AG04450 (cell line): ENCODE measurements around the gene TEP1. TPM values are rescaled to one million over a fixed set of nuclear protein-coding genes. Genes with fewer than 3 reads are reported as not detected.
"Not testable (repeated sequence)": the region's sequence is repeated elsewhere in the genome, so short reads cannot be mapped to it uniquely, and the experiment has no call there.

Experiments
- CTCF ChIA-PET: fragments of 300-600, 350-600 bp; formaldehyde crosslinking; extraction: SDS; loops from one replicate; lab custom pipeline; 2022; ENCODE audit warnings: antibody characterized with exemption, inconsistent platforms; lab: Charles Lee
- POLR2A ChIA-PET: fragments of 350-600 bp; formaldehyde crosslinking; extraction: SDS; loops from one replicate; lab custom pipeline; 2021; ENCODE audit warnings: antibody characterized with exemption, inconsistent platforms; lab: Yijun Ruan, JAX
- DNase-seq: peaks from one replicate; pipeline ENCODE4 v3.0.0-alpha.2; 2011; ENCODE audit warnings: low read depth, low spot score
- H3K27ac ChIP-seq: one replicate; pipeline ENCODE4 v1.5.1; 2012; ENCODE audit warnings: low read depth, low read length, control low read depth
- H3K27me3 ChIP-seq: one replicate; pipeline ENCODE4 v1.6.0; 2012; ENCODE audit warnings: low read length; ENCODE audit not compliant: control insufficient read depth, insufficient read depth
- H3K4me3 ChIP-seq: 2 replicates; pipeline ENCODE4 v1.5.1; 2011; ENCODE audit warnings: mild to moderate bottlenecking, low read depth, low read length, control low read depth
- H3K9me3 ChIP-seq: 2 replicates; pipeline ENCODE4 v1.5.1; 2012; ENCODE audit warnings: low read length; ENCODE audit not compliant: control insufficient read depth, insufficient read depth
- polyA plus RNA-seq: library from polyadenylated mRNA; depleted of rRNA; stranded (reverse); fragments of >200 nt; gene quantifications from 2 replicates; pipeline ENCODE4 v1.2.3, GENCODE V29; 2011
- TF ChIP-seq, protein P1 (sequence below): IDR thresholded peaks from 2 replicates; pipeline ENCODE4 v1.5.1; 2011; ENCODE audit warnings: low read depth, low read length, control low read depth, inconsistent platforms

TEP1 gene
- polyA plus RNA-seq, 1 experiment, result 18.8 TPM

DNA sequence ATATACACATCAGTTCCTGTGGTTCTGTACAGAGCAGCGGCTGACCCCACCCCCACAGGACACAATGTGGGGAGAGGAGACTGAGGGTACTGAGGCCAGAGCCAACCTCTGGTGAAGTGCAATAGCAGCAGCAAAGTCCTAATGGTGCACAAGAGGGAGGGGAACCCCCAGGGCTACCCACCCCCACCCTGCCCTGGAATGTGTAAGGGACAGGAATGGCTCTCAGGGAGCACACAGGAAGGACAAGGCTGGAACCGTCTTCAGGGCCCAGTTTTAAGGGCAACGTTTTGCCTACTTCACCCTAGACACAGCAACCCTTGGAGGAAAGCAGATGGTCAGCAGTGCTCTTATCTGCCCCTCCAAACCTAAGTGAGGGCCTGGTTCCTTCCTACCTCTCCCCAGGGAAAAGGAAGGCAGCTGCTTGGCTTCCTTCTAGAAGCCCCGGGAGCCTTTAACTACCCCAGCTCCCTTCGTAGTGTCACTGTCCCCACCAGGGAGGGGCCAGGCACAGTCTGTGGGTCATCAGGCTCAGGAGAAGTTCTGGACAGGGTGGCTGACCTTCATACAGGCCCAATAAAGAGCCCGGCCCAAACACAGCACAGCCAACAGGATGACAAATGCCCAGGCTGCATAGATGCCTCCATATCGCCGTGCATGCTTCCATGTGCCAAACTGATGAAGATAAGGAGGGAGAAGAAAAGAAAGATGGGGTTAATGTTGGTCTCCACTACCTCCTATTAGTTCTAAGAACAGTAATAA, 44.9 kb upstream of the TEP1 start:
- H3K4me3 ChIP-seq, result no peak overlapping the region
- H3K27ac ChIP-seq, result no peak overlapping the region
- no peak for DNase-seq
- POLR2A ChIA-PET, result no interaction called here
- no peaks in the 10 kb centered on the region for H3K27me3 ChIP-seq
- TF ChIP-seq, protein P1, sequence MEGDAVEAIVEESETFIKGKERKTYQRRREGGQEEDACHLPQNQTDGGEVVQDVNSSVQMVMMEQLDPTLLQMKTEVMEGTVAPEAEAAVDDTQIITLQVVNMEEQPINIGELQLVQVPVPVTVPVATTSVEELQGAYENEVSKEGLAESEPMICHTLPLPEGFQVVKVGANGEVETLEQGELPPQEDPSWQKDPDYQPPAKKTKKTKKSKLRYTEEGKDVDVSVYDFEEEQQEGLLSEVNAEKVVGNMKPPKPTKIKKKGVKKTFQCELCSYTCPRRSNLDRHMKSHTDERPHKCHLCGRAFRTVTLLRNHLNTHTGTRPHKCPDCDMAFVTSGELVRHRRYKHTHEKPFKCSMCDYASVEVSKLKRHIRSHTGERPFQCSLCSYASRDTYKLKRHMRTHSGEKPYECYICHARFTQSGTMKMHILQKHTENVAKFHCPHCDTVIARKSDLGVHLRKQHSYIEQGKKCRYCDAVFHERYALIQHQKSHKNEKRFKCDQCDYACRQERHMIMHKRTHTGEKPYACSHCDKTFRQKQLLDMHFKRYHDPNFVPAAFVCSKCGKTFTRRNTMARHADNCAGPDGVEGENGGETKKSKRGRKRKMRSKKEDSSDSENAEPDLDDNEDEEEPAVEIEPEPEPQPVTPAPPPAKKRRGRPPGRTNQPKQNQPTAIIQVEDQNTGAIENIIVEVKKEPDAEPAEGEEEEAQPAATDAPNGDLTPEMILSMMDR, result no peak
- CTCF ChIA-PET, result interaction anchor here (0.6 kb wide), 1 partner anchor 147 kb away, joined by 3 read pairs; no protein-coding TSS in a partner anchor
- no peaks in the 10 kb centered on the region; the same call in 1 of the 2 replicates for H3K9me3 ChIP-seq

DNA sequence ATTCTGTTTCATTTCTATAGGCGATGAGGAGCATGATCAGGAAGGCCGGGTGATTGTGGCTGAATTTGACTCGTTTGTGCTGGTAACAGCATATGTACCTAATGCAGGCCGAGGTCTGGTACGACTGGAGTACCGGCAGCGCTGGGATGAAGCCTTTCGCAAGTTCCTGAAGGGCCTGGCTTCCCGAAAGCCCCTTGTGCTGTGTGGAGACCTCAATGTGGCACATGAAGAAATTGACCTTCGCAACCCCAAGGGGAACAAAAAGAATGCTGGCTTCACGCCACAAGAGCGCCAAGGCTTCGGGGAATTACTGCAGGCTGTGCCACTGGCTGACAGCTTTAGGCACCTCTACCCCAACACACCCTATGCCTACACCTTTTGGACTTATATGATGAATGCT, 43.7 kb upstream of the TEP1 start:
- Histone ChIP-seq H3K27ac (no peak overlapping the region), H3K9me3 (no peaks in the 10 kb centered on the region; the same call in 1 of the 2 replicates), H3K27me3 (no peaks in the 10 kb centered on the region), H3K4me3 (no peak overlapping the region)
- ChIA-PET CTCF (interaction anchor here (1.2 kb wide), 1 partner anchor 129 kb away, joined by 3 read pairs; no protein-coding TSS in a partner anchor), POLR2A (no interaction called here)
- TF ChIP-seq, protein P1, result no peak
- DNase-seq, result no peak

DNA sequence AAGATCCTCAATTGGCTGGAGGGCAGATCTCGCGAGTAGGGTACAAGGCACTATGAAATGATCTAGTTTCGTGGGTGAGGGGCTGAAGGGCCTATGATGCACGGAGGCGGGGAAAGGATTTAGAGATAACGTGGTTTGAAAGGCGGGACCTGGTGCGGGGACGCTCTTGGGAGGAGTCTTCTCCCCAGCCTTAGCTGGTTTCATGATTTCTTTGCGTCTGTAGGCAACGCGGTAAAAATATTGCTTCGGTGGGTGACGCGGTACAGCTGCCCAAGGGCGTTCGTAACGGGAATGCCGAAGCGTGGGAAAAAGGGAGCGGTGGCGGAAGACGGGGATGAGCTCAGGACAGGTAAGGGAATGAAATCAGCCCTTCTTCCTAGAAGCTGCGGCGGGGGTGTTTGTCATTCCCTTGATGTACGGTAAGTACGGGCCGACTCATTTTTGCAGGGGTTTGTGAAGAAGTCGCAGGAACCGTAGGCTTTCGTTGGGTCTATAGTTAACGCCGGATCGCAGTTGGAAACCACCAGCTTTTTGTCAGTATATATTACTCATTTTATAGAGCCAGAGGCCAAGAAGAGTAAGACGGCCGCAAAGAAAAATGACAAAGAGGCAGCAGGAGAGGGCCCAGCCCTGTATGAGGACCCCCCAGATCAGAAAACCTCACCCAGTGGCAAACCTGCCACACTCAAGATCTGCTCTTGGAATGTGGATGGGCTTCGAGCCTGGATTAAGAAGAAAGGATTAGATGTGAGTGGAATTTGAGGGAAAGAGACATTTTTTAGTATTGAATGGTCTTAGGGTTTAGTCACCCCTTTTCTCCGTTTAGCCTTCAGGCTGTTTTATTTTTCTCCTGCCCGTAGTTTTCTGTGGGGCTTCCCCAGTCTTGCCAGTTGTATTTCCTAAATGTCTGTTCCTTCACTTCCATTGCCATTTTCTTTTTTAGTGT, 42.3 kb upstream of the TEP1 start:
- CTCF ChIA-PET, result interaction anchor here (1.1 to 4.0 kb wide), 4 partner anchors 41 to 151 kb away, joined by 3 to 30 read pairs (median 3); partner anchors contain the start of gene PARP2
- Histone ChIP-seq H3K27me3 (no peaks in the 10 kb centered on the region), H3K9me3 (no peaks in the 10 kb centered on the region; the same call in 1 of the 2 replicates), H3K4me3 (peak overlapping the region; percentile 91), H3K27ac (peak overlapping the region; percentile 99)
- TF ChIP-seq, protein P1, result no peak
- POLR2A ChIA-PET, result interaction anchor here (0.6 to 2.1 kb wide), 10 partner anchors 9 to 123 kb away, joined by 3 to 30 read pairs (median 4); partner anchors contain the start of genes PARP2, PNP and TEP1
- DNase-seq, result peak; percentile 72

DNA sequence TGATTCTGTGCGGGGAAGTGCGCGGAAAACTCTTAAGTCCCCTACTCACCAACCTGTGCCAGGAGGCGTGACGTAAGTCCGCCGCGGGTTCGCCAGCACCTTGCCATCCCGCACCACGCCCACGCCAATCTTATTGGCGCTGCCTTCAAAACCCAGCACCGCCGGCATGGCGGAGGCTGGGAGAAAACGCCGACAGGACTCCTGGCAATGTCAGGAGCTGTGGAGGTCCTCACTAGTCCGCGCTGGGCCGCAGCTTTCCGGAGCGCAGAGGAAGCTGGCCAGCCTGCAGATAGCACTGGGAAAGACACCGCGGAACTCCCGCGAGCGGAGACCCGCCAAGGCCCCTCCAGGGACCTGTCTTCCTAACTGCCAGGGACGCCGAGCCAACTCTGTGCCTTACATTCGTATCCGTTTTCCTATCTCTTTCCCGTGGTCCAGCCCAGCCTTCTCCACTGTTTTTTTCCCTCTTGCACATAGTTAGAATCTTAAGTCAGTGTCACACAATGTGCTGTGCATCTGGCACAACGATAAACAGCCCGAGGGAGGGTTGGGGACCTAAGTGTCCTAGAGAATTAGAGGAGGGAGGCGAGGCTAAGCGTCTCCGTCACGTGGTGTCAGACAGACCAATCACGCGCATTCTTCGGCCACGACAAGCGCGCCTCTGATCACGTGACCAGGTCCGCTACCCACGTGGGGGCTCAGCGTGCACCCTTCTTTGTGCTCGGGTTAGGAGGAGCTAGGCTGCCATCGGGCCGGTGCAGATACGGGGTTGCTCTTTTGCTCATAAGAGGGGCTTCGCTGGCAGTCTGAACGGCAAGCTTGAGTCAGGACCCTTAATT, 41.4 kb upstream of the TEP1 start, which contains the start of the genes APEX1 and OSGEP:
APEX1 (plus strand) TSS at position 711 of the 839 bp plus-strand sequence. CDS start 420 bp downstream, outside the sequence.
OSGEP (minus strand) TSS at position 297 of the 839 bp plus-strand sequence; CDS start at position 168, 129 bp downstream.
- POLR2A ChIA-PET, result interaction anchor here (0.6 to 2.1 kb wide), 10 partner anchors 10 to 650 kb away, joined by 3 to 30 read pairs (median 4); partner anchors contain the start of genes PARP2, PNP and TEP1
- H3K9me3 ChIP-seq, result no peaks in the 10 kb centered on the region; the same call in 1 of the 2 replicates
- H3K27me3 ChIP-seq, result no peaks in the 10 kb centered on the region
- peak within 1 kb of the TSS; percentile 91 for H3K4me3 ChIP-seq
- DNase-seq, result peak; percentile 98
- TF ChIP-seq, protein P1, result no peak
- CTCF ChIA-PET, result interaction anchor here (1.1 to 4.0 kb wide), 3 partner anchors 40 to 152 kb away, joined by 3 to 30 read pairs (median 3); partner anchors contain the start of gene PARP2
- peak within 1 kb of the TSS; percentile 99 for H3K27ac ChIP-seq

DNA sequence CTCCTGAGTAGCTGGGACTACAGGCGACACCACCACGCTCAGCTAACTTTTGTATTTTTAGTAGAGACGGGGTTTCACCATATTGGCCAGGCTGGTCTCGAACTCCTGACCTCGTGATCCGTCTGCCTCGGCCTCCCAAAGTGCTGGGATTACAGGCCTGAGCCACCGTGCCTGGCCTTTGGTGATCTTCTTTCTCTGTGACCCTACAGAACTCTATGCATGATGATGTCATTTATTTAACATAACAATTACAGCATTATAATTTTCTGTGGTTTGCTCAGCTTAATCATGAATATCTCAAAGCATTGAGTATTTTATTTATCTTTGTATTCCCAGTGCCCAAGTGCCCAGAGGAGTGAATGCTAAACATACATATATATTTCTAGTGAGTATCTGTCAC, 39.5 kb upstream of the TEP1 start:
- DNase-seq, H3K27me3 ChIP-seq, H3K9me3 ChIP-seq, POLR2A ChIA-PET, H3K27ac ChIP-seq, H3K4me3 ChIP-seq: not testable (repeated sequence)
- CTCF ChIA-PET, result interaction anchor here (0.7 to 4.0 kb wide), 2 partner anchors 38 to 161 kb away, joined by 3 to 30 read pairs; no protein-coding TSS in a partner anchor
